Transverse colon (tissue), 4 donors: ENCODE data around the gene GIMAP8. TPM values are rescaled to one million over a fixed set of nuclear protein-coding genes. Genes with fewer than 3 reads are reported as not detected.

Experiments
- DNase-seq: peaks from one replicate; pipeline ENCODE4 v3.0.0-alpha.2; 2019
- H3K27ac ChIP-seq, 4 donors: fragments of 200-600 bp; sonication (generic); 2 replicates each; pipeline ENCODE4 v1.5.1; 2016 to 2018; ENCODE audit warnings: inconsistent platforms in 4 of 4
- H3K27me3 ChIP-seq: fragments of 200-600 bp; sonication (generic); 2 replicates; pipeline ENCODE4 v1.5.1; 2017; ENCODE audit warnings: inconsistent platforms
- H3K36me3 ChIP-seq, 4 donors: fragments of 200-600 bp; sonication (generic); 2 replicates each; pipeline ENCODE4 v1.5.1; 2017 to 2019; ENCODE audit warnings: inconsistent platforms in 4 of 4
- H3K4me1 ChIP-seq, 4 donors: fragments of 200-600 bp; sonication (generic); 2 replicates each; pipeline ENCODE4 v1.5.1; 2017 to 2020; ENCODE audit warnings: inconsistent platforms in 4 of 4
- H3K4me3 ChIP-seq, 4 donors: fragments of 200-600 bp; sonication (generic); 1 replicate in 1 of 4; 2 replicates in 3 of 4; pipeline versions ENCODE4 v1.5.1 to v1.6.1; 2017 to 2019; ENCODE audit warnings: inconsistent platforms in 4 of 4
- H3K9me3 ChIP-seq, 2 donors: fragments of 200-600 bp; sonication (generic); 2 replicates each; pipeline ENCODE4 v1.5.1; 2017 to 2019; ENCODE audit warnings: inconsistent platforms in 2 of 2
- EP300 ChIP-seq: sonication (generic); formaldehyde crosslinking; IDR thresholded peaks from one replicate; pipeline ENCODE4 v1.6.1; 2017; ENCODE audit warnings: antibody characterized with exemption, low read depth
- POLR2A ChIP-seq: fragments of 450-650 bp; IDR thresholded peaks from one replicate; pipeline ENCODE4 v1.6.1; 2016; ENCODE audit warnings: antibody characterized with exemption, mild to moderate bottlenecking, moderate library complexity
- POLR2AphosphoS5 ChIP-seq, 3 donors: sonication (generic); formaldehyde crosslinking; IDR thresholded peaks; one replicate each; pipeline ENCODE4 v1.6.1; 2016; ENCODE audit warnings: antibody characterized with exemption in 3 of 3
- WGBS, 2 donors: methylation state at CpG; one replicate each; pipeline ENCODE4 v1.1.5; 2018; ENCODE audit warnings: low coverage in 1 of 2; 5-methylcytosine and 5-hydroxymethylcytosine counted together
- in situ Hi-C, 4 donors: fragments of 200-750 bp; cut with MboI; loops; one replicate each; pipeline versions ENCODE4 v1.15.0 to v1.15.1; 2017; ENCODE audit warnings: low sequenced_read_pairs in 3 of 4, low pct_ligation_motif_present in 1 of 4, low pct_unique_long_range_greater_than_20kb in 1 of 4
- intact Hi-C: fragments of 100-400 bp; cut with DNase I; formaldehyde crosslinking; loops from one replicate; pipeline ENCODE4 v1.15.1; 2023; ENCODE audit warnings: low total_unique reads
- total RNA-seq, 4 donors: library from RNA; depleted of rRNA; stranded (reverse); fragments of >200 nt; gene quantifications; one replicate each; pipeline ENCODE4 v1.1.0, GENCODE V29; 2016
- TF ChIP-seq, protein P1 (sequence below), 5 experiments: fragments of 200-600 bp in 3 of 5; fragments of 450-650 bp in 2 of 5; sonication (generic) in 3 of 5; IDR thresholded peaks; 1 replicate in 2 of 5; 2 replicates in 3 of 5; pipeline ENCODE4 v1.5.1; 2016 to 2017; ENCODE audit warnings: antibody characterized with exemption in 5 of 5, inconsistent platforms in 3 of 5, mild to moderate bottlenecking in 2 of 5, moderate library complexity in 1 of 5

GIMAP8 gene
- total RNA-seq, 4 donors from 2014 or later = 1.5 to 4.3 (median 2.9) TPM

DNA sequence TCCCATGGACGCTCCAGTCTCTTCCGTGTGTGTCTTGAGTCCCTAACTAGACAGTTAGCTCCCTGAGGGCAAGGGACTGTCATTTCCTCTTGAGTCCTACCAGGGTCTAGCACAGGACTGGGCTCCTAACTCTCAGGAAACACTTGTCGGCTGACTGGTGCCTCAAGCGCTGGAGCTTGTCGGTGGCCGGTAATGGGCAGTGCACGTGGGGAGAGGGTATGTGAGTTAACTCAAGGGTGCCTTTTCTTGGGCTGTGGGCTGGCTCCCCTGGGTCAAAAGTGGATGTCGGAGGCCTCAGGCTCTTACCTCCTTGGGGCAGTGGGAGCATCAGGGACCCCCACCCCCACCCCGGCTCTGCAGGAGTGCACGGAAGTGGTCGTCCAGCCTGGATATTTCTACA is 38.4 kb upstream of the GIMAP8 start:
- no peaks in the 10 kb centered on the region for H3K36me3 ChIP-seq
- no peaks in the 10 kb centered on the region for H3K9me3 ChIP-seq
- WGBS, 2 donors = 87% methylated on average over 11 of the region's 11 CpGs; no CpG with 5 or more reads in 1 of the 2 donors
- no peaks in the 10 kb centered on the region for H3K27me3 ChIP-seq
- no peak for TF ChIP-seq EP300
- no peak for TF ChIP-seq POLR2AphosphoS5 (IDR thresholded peaks at IDR 0.05)
- TF ChIP-seq, protein P1, sequence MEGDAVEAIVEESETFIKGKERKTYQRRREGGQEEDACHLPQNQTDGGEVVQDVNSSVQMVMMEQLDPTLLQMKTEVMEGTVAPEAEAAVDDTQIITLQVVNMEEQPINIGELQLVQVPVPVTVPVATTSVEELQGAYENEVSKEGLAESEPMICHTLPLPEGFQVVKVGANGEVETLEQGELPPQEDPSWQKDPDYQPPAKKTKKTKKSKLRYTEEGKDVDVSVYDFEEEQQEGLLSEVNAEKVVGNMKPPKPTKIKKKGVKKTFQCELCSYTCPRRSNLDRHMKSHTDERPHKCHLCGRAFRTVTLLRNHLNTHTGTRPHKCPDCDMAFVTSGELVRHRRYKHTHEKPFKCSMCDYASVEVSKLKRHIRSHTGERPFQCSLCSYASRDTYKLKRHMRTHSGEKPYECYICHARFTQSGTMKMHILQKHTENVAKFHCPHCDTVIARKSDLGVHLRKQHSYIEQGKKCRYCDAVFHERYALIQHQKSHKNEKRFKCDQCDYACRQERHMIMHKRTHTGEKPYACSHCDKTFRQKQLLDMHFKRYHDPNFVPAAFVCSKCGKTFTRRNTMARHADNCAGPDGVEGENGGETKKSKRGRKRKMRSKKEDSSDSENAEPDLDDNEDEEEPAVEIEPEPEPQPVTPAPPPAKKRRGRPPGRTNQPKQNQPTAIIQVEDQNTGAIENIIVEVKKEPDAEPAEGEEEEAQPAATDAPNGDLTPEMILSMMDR (IDR thresholded peaks at IDR 0.05) = no peak
- no peak for TF ChIP-seq POLR2A
- no peak overlapping the region for H3K4me3 ChIP-seq
- H3K4me1 ChIP-seq = peaks cover 0 to 5% (median 4%) of the 10 kb centered on the region in 4 donors
- in situ Hi-C loops = loop anchor here in 3 of 4 donors (25.0 kb wide), 1 partner anchor 100 kb away; the partner anchor contains the start of genes ACTR3C (in 3 of the 3) and LRRC61 (in 3 of the 3)
- DNase-seq = no peak
- no peak overlapping the region for H3K27ac ChIP-seq
- intact Hi-C loops = no loop called here

DNA sequence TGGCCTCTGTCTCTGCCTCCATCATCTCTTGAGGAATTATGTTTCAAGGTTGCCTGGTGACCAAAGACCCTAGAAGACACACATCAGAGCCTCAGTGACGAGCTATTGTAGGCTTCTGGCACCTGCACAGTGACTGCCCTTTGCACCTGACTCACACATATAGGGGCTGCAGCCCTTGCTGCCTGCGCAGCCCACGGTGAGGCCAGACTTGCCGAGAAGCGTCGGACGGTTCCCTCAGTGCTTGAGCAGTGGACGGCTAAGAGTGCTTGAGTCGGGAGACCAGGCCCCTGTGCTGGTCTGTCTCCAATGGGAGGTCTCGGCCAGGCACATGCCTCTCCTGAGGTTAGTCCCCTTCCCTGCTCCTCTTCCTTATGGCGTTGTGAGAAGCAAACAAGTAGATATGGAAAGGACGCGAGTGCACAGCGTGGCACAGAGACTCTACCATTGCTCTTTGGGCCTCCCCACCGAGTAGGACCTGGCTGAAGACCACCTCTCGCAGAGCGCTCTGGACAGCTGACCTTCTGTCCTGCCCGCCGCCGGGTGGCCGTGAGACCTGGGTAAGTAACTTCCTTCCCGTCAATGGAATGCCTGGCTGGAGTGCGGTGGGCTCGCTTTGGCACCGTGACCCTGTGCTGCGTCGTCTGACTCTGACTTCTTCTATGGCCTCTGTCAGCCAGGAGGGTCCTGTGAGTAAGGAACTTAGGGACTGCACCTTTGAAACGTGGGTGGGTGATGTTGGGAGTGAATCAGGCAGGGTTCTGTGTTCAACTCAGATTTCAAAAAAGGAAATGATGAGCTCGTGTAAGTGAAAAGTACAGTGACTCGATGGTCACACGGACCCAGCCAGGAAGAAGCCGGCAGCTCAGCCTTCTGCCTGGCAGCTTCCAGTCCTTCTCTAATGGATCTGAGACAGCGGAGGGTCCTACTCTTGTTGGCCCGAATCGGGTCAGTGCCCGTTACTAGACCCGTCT is 37.6 kb upstream of the GIMAP8 start:
- Histone ChIP-seq H3K36me3 (no peaks in the 10 kb centered on the region), H3K27ac (no peak overlapping the region), H3K4me1 (no peaks in the 10 kb centered on the region), H3K27me3 (no peaks in the 10 kb centered on the region), H3K4me3 (no peak overlapping the region), H3K9me3 (no peaks in the 10 kb centered on the region)
- intact Hi-C loops = no loop called here
- DNase-seq = no peak
- in situ Hi-C loops = loop anchor here in 3 of 4 donors (25.0 kb wide), 1 partner anchor 101 kb away; the partner anchor contains the start of genes ACTR3C (in 3 of the 3) and LRRC61 (in 3 of the 3)
- WGBS, 2 donors = 83% methylated on average over 37 of the region's 37 CpGs; no CpG with 5 or more reads in 1 of the 2 donors
- TF ChIP-seq, protein P1 (IDR thresholded peaks at IDR 0.05) = no peak

DNA sequence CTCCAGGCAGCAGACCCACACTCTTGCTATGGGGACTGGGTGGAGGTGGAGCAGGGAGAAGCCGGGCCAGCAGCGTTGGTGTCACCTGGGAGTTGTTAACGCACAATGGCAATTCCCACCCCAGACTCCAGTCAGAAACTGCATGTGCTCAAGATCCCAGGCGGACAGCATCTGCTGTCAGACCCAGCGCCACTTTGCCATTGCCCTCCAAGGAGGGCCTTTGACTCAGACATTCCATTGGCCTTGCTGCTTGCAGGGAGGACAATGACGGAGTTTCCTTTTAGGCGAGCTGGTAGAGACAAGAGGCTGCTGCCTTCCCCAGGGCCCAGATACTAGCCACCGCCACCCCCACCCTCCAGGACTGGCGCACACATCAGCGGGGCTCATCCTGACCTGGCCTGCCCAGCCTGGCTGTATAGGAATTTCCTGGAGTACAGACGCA is 36.8 kb upstream of the GIMAP8 start:
- Histone ChIP-seq H3K27ac (no peak overlapping the region), H3K4me3 (no peak overlapping the region), H3K27me3 (no peaks in the 10 kb centered on the region), H3K36me3 (no peaks in the 10 kb centered on the region), H3K9me3 (no peaks in the 10 kb centered on the region), H3K4me1 (no peaks in the 10 kb centered on the region)
- 40 to 88% methylated on average over 1 to 9 of the region's 11 CpGs for WGBS, 2 donors
- in situ Hi-C loops = loop anchor here in 3 of 4 donors (25.0 kb wide), 1 partner anchor 101 kb away; the partner anchor contains the start of genes ACTR3C (in 3 of the 3) and LRRC61 (in 3 of the 3)
- intact Hi-C loops = no loop called here
- no peak for DNase-seq
- TF ChIP-seq POLR2AphosphoS5 (IDR thresholded peaks at IDR 0.05) (no peak), EP300 (no peak)

DNA sequence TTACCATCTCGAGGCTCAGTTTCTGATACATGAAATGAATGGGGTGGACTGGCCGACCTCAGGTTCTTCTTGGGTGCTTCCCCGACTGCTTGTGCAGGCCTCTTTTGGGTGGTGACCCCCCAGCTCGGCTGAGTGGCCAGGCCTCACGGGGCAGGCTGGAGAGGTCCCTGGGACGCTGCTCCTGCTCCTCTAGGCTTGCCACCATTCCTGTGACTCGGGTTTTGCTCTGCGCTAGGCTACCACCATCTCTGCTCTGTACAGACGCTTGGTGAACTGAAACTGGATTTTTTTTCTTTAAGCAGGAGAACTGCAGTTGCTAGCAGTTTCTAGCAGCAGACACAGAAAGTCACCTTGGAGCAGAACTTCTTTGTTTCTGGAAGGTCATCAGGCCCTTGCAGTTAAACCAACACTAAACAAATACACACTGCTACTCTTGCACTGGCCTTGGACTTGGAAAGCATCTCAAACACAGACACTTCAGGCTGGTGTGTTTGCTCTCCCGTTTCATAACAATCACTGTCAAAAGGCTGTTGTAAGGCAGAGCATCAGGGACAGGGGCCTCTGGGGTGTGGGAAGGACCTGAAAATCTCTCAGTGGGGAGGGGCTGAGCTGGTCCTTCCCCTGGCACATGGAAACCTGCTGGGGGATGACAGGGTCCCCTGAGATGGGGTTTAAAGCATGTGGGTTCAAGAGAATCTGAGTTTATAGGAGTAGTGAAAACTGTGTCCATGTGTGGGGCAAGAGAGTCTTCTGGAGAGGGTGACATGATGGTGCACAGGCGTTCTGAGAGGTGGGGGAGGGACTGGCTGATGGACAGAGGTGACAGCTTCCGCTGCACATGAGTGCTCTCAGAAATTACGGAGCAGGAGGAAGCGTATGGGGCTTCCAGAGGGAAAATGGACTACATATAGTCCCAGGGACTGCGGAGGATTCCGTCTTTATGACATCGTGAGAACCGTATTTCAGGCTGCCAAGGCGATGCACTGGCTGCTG is 35.0 kb upstream of the GIMAP8 start:
- Histone ChIP-seq H3K4me3 (no peak overlapping the region), H3K9me3 (no peaks in the 10 kb centered on the region), H3K4me1 (no peaks in the 10 kb centered on the region), H3K36me3 (no peaks in the 10 kb centered on the region), H3K27ac (no peak overlapping the region), H3K27me3 (no peaks in the 10 kb centered on the region)
- in situ Hi-C loops = loop anchor here in 3 of 4 donors (25.0 kb wide), 1 partner anchor 103 kb away; the partner anchor contains the start of genes ACTR3C (in 3 of the 3) and LRRC61 (in 3 of the 3)
- TF ChIP-seq POLR2AphosphoS5 (IDR thresholded peaks at IDR 0.05) = no peak
- TF ChIP-seq, protein P1 (IDR thresholded peaks at IDR 0.05) = no peak
- no peak for DNase-seq
- intact Hi-C loops = no loop called here
- WGBS, 2 donors = 87% methylated on average over 19 of the region's 19 CpGs; no CpG with 5 or more reads in 1 of the 2 donors
